ENCODE results near the gene TBC1D24. TPM values are rescaled to one million over a fixed set of nuclear protein-coding genes. Genes with fewer than 3 reads are reported as not detected.

TBC1D24 gene
- polyA plus RNA-seq, 3 donors: 6.6 to 11.6 (median 7.8) TPM

DNA sequence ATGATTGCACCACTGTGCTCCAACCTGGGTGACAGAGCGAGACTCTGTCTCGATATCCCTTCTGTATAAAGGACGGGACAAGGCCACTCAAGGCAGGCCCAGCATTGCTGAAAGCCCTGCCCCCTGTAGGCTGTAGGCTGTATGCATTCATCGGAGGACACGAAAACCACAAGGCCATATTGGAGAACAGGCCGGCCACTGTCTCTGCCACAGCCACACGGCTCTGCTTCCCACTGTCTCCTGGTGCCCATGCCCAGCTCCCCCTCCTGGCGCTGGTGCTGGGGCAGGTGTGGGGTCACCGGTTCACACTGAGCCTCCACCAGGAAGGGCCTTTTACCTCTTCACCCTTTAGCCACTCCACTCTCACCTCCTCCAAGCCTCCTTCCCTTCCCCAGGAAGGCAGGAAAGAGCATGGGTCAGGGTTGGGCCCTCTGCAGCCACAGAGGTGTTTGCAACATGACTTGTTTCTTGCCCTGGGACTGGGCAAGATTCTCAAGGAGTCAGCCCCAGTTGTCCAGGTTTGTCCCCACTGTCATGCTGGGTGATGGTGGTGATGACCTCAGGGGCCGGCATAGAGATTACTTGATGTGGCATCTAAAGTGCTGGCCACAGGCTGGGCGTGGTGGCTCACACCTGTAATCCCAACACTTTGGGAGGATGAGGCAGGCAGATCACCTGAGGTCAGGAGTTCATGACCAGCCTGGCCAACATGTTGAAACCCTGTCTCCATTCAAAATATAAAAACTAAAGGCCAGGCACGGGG is 9.1 kb upstream of the TBC1D24 start:
- WGBS, 3 donors: 82 to 89% (median 83%) methylated on average over 12 of the region's 12 CpGs
- H3K27ac ChIP-seq (ENCODE audit: low read depth, low read length): no peak overlapping the region

- H3K27ac ChIP-seq (ENCODE audit: low read depth, low read length): no peak overlapping the region
- WGBS, 3 donors: 71 to 84% (median 75%) methylated on average over 29 of the region's 29 CpGs
Measured at GRCh38 chr16:2466667-2467527, 8.0 kb upstream of the TBC1D24 start.

DNA sequence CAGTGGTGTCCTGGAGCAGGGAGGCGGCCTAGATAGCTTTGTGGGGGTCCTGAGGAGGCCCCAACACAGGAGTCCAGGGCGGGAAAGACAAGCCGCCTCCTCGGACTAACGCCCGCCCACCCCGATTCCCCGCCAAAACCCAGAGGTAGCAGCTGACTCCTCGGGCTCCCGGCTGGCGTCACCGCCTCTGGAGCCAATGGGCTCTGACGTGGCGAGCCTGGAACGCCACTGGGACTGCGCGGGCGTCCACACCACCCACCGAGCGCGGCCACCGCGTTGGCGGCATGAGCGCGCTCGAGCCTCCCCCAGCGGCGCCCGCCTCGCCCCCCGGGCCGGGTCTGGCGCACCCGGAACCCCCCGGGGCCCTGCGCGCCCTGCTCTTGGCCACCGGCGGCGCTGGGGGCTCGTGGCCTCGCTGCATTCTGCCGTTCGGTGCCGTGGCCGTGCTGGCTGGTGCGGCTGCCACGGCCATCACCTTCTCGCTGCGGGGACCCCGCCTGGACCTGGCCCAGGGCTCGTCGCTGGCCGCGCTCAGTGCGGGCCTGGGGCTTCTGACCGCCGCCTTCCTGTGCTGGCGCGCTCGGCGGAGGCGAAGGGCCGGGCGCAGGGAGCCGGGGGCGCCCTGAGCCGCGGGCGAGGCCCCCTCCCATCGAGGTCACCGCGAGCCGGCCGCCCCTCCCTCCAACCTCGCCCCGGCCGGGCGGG is 7.2 kb upstream of the TBC1D24 start:
- no peak overlapping the region for H3K27ac ChIP-seq (ENCODE audit: low read depth, low read length)
- WGBS, 3 donors: 1% methylated on average over 65 to 80 of the region's 80 CpGs

GRCh38 chr16:2468233-2468724 is 6.6 kb upstream of the TBC1D24 start:
- WGBS, 3 donors: 0 to 3% (median 1%) methylated on average over 34 to 38 of the region's 38 CpGs
- H3K27ac ChIP-seq (ENCODE audit: low read depth, low read length): no peak overlapping the region

DNA sequence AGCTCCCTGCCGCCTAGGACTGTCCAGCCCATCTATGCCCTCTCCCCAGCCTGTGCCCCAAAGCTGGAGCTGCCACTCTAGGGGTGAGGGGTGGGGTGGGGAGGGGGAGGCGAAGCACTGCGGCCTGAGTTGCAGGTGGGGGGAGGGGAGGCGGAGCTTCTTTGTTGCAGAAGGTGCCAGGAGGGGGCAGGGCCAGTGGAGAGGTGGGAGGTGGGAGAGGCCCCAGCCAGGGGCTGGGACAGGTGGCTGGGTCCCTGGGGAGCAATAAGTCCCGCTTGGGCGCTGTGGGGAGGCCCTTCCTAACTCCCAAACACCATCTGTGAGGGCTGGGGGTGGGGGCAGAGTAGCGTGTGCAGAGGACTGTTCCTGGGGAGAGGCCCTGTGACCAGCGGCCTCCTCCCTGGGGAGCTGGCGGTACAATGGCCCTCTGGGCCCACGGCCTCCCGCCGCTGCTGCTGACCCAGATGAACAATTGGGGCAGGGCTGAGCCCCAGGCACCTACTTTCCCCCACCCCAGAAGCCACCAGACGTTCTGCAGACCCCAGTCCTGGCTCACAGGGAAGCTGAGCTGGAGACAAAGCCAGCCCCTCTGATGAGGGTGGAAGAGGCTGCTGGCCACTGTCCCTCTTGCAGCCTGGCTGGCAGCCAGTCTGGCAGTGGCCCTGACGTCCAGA is 6.1 kb upstream of the TBC1D24 start:
- no peak overlapping the region for H3K27ac ChIP-seq (ENCODE audit: low read depth, low read length)
- 10 to 32% (median 23%) methylated on average over 13 to 14 of the region's 14 CpGs for WGBS, 3 donors

- 42 to 65% (median 56%) methylated on average over 16 of the region's 16 CpGs for WGBS, 3 donors
- no peak overlapping the region for H3K27ac ChIP-seq (ENCODE audit: low read depth, low read length)
Measured at GRCh38 chr16:2469399-2470233, 5.3 kb upstream of the TBC1D24 start.

GRCh38 chr16:2470234-2470601 is 4.7 kb upstream of the TBC1D24 start:
- 77 to 84% (median 81%) methylated on average over 7 of the region's 7 CpGs for WGBS, 3 donors
- H3K27ac ChIP-seq (ENCODE audit: low read depth, low read length): no peak overlapping the region

- 32 to 51% (median 34%) methylated on average over 9 of the region's 9 CpGs for WGBS, 3 donors
- H3K27ac ChIP-seq (ENCODE audit: low read depth, low read length): no peak overlapping the region
Measured at GRCh38 chr16:2470603-2471015, 4.3 kb upstream of the TBC1D24 start.

GRCh38 chr16:2471016-2471652 is 3.8 kb upstream of the TBC1D24 start, which contains the start of gene NTN3:
TSS of gene NTN3 (plus strand) at chr16:2471297. CDS start at chr16:2471702, 405 bp downstream.
- H3K27ac ChIP-seq (ENCODE audit: low read depth, low read length): no peak within 1 kb of the TSS
- WGBS, 3 donors: 1 to 2% (median 1%) methylated on average over 49 to 58 of the region's 59 CpGs

GRCh38 chr16:2471653-2472487 is 3.1 kb upstream of the TBC1D24 start:
- WGBS, 3 donors: 35 to 59% (median 46%) methylated on average over 42 to 61 of the region's 61 CpGs
- no peak overlapping the region for H3K27ac ChIP-seq (ENCODE audit: low read depth, low read length)

- WGBS, 3 donors: 88 to 96% (median 94%) methylated on average over 22 to 27 of the region's 27 CpGs
- H3K27ac ChIP-seq (ENCODE audit: low read depth, low read length): no peak overlapping the region
Measured at GRCh38 chr16:2472488-2472864, 2.5 kb upstream of the TBC1D24 start.

DNA sequence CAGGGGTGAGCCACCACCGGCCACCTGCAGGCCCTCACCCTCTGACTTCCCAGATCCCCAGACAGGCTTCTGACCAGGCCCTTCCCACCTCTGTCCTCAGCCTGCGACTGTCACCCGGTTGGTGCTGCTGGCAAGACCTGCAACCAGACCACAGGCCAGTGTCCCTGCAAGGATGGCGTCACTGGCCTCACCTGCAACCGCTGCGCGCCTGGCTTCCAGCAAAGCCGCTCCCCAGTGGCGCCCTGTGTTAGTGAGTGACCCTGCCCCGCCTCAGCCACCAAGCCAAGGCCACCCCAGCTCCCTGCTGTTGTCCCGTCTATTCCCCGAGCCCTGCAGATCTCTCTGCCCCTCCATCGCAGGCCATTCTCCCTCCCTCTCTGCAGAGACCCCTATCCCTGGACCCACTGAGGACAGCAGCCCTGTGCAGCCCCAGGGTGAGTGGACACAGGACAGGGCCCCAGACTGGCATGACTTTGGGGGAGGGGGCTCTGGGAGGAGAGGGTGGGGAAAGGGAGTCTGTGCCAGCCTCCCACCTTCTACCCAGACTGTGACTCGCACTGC is 2.0 kb upstream of the TBC1D24 start:
- H3K27ac ChIP-seq (ENCODE audit: low read depth, low read length): no peak overlapping the region
- WGBS, 3 donors: 82 to 94% (median 86%) methylated on average over 12 to 14 of the region's 14 CpGs

DNA sequence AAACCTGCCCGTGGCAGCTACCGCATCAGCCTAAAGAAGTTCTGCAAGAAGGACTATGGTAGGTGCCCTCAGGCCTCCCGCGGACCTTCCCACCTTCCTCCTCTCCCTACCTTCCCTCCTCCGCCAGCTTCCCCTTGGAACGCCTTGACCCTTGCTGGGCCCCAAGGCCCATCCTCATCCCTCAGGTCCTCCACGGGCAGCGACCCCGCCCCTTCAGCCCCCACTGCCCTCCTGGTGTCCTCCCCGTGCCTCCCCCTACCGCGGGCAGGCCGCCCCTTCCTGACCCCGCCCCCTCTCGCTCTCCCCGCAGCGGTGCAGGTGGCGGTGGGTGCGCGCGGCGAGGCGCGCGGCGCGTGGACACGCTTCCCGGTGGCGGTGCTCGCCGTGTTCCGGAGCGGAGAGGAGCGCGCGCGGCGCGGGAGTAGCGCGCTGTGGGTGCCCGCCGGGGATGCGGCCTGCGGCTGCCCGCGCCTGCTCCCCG is 1.4 kb upstream of the TBC1D24 start:
- H3K27ac ChIP-seq (ENCODE audit: low read depth, low read length): no peak overlapping the region
- WGBS, 3 donors: 4 to 8% (median 8%) methylated on average over 21 to 49 of the region's 49 CpGs

- WGBS, 3 donors: 0 to 1% (median 0%) methylated on average over 74 to 100 of the region's 100 CpGs
- H3K27ac ChIP-seq (ENCODE audit: low read depth, low read length): peak overlapping the region; percentile 11
Measured at GRCh38 chr16:2473999-2474876, 689 bp upstream of the TBC1D24 start.

Data from adipose tissue (tissue), 3 donors.